Activated CD8-positive, alpha-beta T cell treated with anti-CD3 and anti-CD28 coated beads, Interleukin-2, amount 10 ng/mL, durations not matched to agents 7 days and 5 days (primary cell): Measurements from ENCODE around the gene EMC9. TPM values are rescaled to one million over a fixed set of nuclear protein-coding genes. Genes with fewer than 3 reads are reported as not detected.

ENCODE experiments used
- ATAC-seq: fragments of 150-1000 bp; cut with Tn5 transposase; one replicate; pipeline ENCODE4 v1.10.0; 2021; ENCODE audit warnings: moderate library complexity
- CTCF ChIA-PET: fragments of 350-600 bp; sonication (Branson Sonifier 250); formaldehyde crosslinking; loops from one replicate; lab custom pipeline; 2021; ENCODE audit warnings: antibody characterized with exemption; lab: Charles Lee
- POLR2A ChIA-PET: fragments of 350-600 bp; sonication (Branson Sonifier 250); formaldehyde crosslinking; loops from one replicate; lab custom pipeline; 2021; ENCODE audit warnings: antibody characterized with exemption; lab: Charles Lee
- DNase-seq: peaks from one replicate; pipeline ENCODE4 v3.0.0-alpha.2; 2020
- H3K27ac Mint-ChIP-seq: one replicate; pipeline ENCODE4 v1.8.0; 2021; ENCODE audit warnings: mild to moderate bottlenecking, mixed read lengths
- H3K27me3 Mint-ChIP-seq: one replicate; pipeline ENCODE4 v1.8.0; 2021; ENCODE audit warnings: low read depth, mixed read lengths
- H3K36me3 Mint-ChIP-seq: one replicate; pipeline ENCODE4 v1.8.0; 2021; ENCODE audit warnings: low read depth, mixed read lengths
- H3K4me1 Mint-ChIP-seq: one replicate; pipeline ENCODE4 v1.8.0; 2021; ENCODE audit warnings: low read depth, mixed read lengths
- H3K4me3 Mint-ChIP-seq: one replicate; pipeline ENCODE4 v1.8.0; 2021; ENCODE audit warnings: mild to moderate bottlenecking, mixed read lengths
- H3K9me3 Mint-ChIP-seq: one replicate; pipeline ENCODE4 v1.8.0; 2022; ENCODE audit warnings: mixed read lengths; ENCODE audit not compliant: insufficient read depth
- total RNA-seq, 2 experiments: library from RNA; stranded (reverse); gene quantifications; one replicate each; pipeline ENCODE4 v1.2.3, GENCODE V29; 2021

EMC9 gene
- total RNA-seq, 2 experiments from 2014 or later = 49.9 to 53.2 TPM

DNA sequence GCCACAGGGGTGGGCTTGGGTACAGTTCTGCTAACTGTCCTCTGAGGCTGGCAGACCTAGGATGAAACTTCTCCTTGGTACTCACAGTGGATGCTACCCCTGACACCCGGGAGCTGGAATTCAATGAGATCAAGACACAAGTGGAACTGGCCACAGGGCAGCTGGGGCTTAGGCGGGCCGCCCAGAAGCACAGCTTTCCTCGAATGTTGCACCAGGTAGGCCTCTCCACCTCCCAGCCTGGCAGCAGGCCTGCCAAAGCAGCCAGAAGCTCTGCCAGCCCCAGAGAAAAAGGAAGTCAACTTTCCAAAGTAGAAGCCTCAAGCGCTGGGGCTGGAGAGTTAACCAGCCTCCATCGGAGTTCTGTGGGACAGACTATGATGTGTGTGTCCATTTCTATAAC is 24.2 kb downstream of the EMC9 start:
- peaks cover 58% of the 10 kb centered on the region for H3K36me3 Mint-ChIP-seq
- H3K27ac Mint-ChIP-seq = no peak overlapping the region
- peaks cover 29% of the 10 kb centered on the region for H3K4me1 Mint-ChIP-seq
- H3K9me3 Mint-ChIP-seq = no peaks in the 10 kb centered on the region
- ChIA-PET CTCF (interaction anchor here (1.2 to 5.0 kb wide), 8 partner anchors 8 to 43 kb away, joined by 4 to 43 read pairs (median 8); partner anchors contain the start of genes EMC9, IRF9, PSME1 and PSME2), POLR2A (interaction anchor here (0.9 to 6.9 kb wide), 4 partner anchors 17 to 43 kb away, joined by 3 to 119 read pairs (median 30); partner anchors contain the start of genes EMC9, FITM1, PSME1 and PSME2)
- ATAC-seq = no peak
- no peaks in the 10 kb centered on the region for H3K27me3 Mint-ChIP-seq
- H3K4me3 Mint-ChIP-seq = no peak overlapping the region
- DNase-seq = no peak

- ChIA-PET POLR2A (interaction anchor here (0.6 to 6.9 kb wide), 8 partner anchors 18 to 79 kb away, joined by 3 to 119 read pairs (median 8); partner anchors contain the start of genes FITM1, IRF9, PSME1 and PSME2), CTCF (interaction anchor here (0.9 to 5.0 kb wide), 9 partner anchors 11 to 192 kb away, joined by 3 to 43 read pairs (median 8); partner anchors contain the start of genes EMC9, IRF9, PSME1 and PSME2)
- peak overlapping the region; percentile 99 for H3K27ac Mint-ChIP-seq
- H3K9me3 Mint-ChIP-seq = no peaks in the 10 kb centered on the region
- H3K36me3 Mint-ChIP-seq = peaks cover 54% of the 10 kb centered on the region
- ATAC-seq = no peak
- H3K4me3 Mint-ChIP-seq = peak overlapping the region; percentile 96
- H3K27me3 Mint-ChIP-seq = no peaks in the 10 kb centered on the region
- DNase-seq = no peak
- peaks cover 30% of the 10 kb centered on the region for H3K4me1 Mint-ChIP-seq
Observed at GRCh38 chr14:24116128-24116814, 25.1 kb downstream of the EMC9 start.

GRCh38 chr14:24115422-24116127 is 25.8 kb downstream of the EMC9 start:
- no peak for ATAC-seq
- CTCF ChIA-PET = interaction anchor here (0.6 to 5.0 kb wide), 22 partner anchors 8 to 193 kb away, joined by 3 to 43 read pairs (median 7); partner anchors contain the start of genes CIDEB, EMC9, FITM1 and IRF9
- no peaks in the 10 kb centered on the region for H3K9me3 Mint-ChIP-seq

DNA sequence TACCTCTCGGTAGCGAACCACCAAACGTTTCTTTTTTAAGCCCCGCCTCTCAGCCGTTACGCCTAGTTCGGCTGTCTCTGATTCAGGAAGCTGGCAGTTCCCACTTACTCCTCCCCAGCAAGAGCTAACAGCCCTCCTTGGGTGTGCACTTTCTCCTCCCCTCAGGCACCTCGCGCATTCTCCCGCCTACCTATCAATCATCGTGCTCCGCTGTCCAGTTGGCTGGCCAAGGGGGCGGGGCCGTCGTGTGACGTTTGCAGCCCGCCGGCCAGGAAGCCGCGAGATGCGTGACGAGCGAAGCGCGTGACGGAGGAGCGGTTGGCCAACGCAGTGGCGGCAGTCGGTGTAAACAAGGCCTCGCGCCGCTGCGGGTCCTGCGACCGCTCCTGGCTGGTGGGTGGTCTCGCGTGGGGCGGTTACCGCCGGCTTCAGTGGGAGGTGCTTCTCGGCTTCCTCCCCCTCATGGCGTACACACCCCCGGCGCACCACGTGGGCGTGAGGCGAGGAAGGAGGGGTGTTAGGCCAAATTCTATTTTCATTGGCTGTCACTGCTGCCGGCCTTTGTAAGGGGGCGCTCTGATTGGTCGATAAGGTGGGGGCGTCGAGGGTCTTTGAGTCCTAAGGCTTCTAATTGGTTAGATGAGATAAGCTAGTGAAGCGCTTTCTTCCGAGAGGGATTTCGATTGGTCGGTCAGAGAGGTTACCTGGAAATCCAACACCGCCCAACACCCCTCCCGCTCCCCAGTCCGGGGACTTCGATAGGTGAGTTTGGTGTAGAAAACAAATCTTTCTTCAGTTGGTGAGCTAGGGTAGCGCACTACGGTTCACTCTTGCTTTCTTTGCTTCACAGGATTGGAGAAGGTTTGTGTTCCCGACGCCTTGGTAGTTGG is 26.6 kb downstream of the EMC9 start, which contains the start of the genes DCAF11 and NRL:
TSS of gene DCAF11 (plus strand) at position 246 of the 890 bp plus-strand sequence. CDS start 818 bp downstream, outside the sequence.
TSS of gene NRL (minus strand) at position 418 of the 890 bp plus-strand sequence. CDS start 32,101 bp downstream, outside the sequence.
- peak within 1 kb of the TSS; percentile 99 for H3K27ac Mint-ChIP-seq
- ChIA-PET POLR2A (interaction anchor here (0.8 to 6.9 kb wide), 29 partner anchors 9 to 185 kb away, joined by 3 to 119 read pairs (median 8); partner anchors contain the start of genes CARMIL3, EMC9, FITM1 and IRF9), CTCF (interaction anchor here (0.6 to 5.0 kb wide), 22 partner anchors 7 to 317 kb away, joined by 3 to 43 read pairs (median 5); partner anchors contain the start of genes CIDEB, EMC9, FITM1 and IRF9)
- no peaks in the 10 kb centered on the region for H3K9me3 Mint-ChIP-seq
- H3K36me3 Mint-ChIP-seq = peaks cover 48% of the 10 kb centered on the region
- peak; percentile 99 for DNase-seq
- peaks cover 38% of the 10 kb centered on the region for H3K4me1 Mint-ChIP-seq
- peak within 1 kb of the TSS; percentile 96 for H3K4me3 Mint-ChIP-seq
- no peaks in the 10 kb centered on the region for H3K27me3 Mint-ChIP-seq
- ATAC-seq = peak; percentile 92

More at GRCh38 chr14:24115422-24116127, 25.8 kb downstream of the EMC9 start:
- Mint-ChIP-seq H3K4me1 (peaks cover 32% of the 10 kb centered on the region), H3K36me3 (peaks cover 51% of the 10 kb centered on the region), H3K27ac (peak overlapping the region; percentile 99), H3K27me3 (no peaks in the 10 kb centered on the region), H3K4me3 (peak overlapping the region; percentile 96)
- POLR2A ChIA-PET = interaction anchor here (0.9 to 6.9 kb wide), 15 partner anchors 10 to 184 kb away, joined by 3 to 119 read pairs (median 14); partner anchors contain the start of genes EMC9, FITM1, IRF9 and MDP1
- no peak for DNase-seq

DNA sequence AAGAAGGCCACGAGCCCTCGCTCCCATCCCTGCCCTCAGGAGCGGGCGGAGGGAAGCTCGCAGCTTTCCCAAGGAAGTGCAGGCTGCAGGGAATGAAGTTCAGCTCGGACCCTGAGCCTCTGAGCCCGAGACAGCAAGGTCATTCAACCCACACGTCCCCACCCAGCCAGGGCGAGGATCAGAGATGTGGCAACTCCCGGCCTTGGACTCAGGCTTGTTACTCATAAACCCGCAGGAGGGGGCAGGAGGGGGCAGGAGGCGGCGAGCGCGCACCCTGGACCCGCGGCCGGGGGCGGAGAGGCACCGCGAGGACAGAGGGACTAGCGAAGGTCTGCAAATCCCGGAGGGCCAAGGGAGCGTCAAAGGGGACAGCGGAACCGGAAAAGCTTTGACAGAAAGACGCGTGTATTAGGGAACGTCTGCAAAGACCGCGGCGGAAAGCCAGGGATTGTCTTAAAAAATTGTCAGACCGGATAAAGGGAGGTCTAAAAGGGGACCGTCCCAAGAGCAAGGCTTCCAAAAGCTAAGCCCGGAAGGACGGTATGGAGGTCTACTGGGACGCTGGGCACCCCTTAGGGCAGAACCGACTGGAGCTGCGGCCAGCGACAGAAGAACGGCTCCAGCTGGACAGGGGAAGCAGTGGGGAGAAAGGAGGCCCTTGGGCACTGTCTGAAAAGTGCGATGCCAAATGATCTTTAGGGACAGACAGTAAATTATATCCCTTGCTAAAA is 27.4 kb downstream of the EMC9 start:
- H3K9me3 Mint-ChIP-seq = no peaks in the 10 kb centered on the region
- H3K27ac Mint-ChIP-seq = peak overlapping the region; percentile 99
- H3K4me1 Mint-ChIP-seq = peaks cover 44% of the 10 kb centered on the region
- POLR2A ChIA-PET = interaction anchor here (0.8 to 6.9 kb wide), 29 partner anchors 8 to 128 kb away, joined by 3 to 119 read pairs (median 8); partner anchors contain the start of genes CARMIL3, CHMP4A, EMC9 and FITM1
- DNase-seq = peak; percentile 88
- H3K4me3 Mint-ChIP-seq = peak overlapping the region; percentile 96
- H3K27me3 Mint-ChIP-seq = no peaks in the 10 kb centered on the region
- peaks cover 40% of the 10 kb centered on the region for H3K36me3 Mint-ChIP-seq
- CTCF ChIA-PET = interaction anchor here (0.7 to 5.0 kb wide), 20 partner anchors 8 to 318 kb away, joined by 3 to 43 read pairs (median 5); partner anchors contain the start of genes CARMIL3, CHMP4A, CIDEB and EMC9
- ATAC-seq = no peak

GRCh38 chr14:24113379-24113800 is 28.0 kb downstream of the EMC9 start:
- Mint-ChIP-seq H3K4me1 (peaks cover 47% of the 10 kb centered on the region), H3K36me3 (peaks cover 34% of the 10 kb centered on the region), H3K9me3 (no peaks in the 10 kb centered on the region), H3K27me3 (no peaks in the 10 kb centered on the region), H3K27ac (peak overlapping the region; percentile 99), H3K4me3 (peak overlapping the region; percentile 96)
- ATAC-seq (no peak), DNase-seq (no peak)
- ChIA-PET POLR2A (interaction anchor here (1.1 to 6.9 kb wide), 17 partner anchors 10 to 129 kb away, joined by 3 to 119 read pairs (median 12); partner anchors contain the start of genes CARMIL3, CHMP4A, EMC9 and FITM1), CTCF (interaction anchor here (1.0 to 5.0 kb wide), 13 partner anchors 9 to 158 kb away, joined by 3 to 43 read pairs (median 8); partner anchors contain the start of genes CARMIL3, CHMP4A, EMC9 and IRF9)

GRCh38 chr14:24110523-24110922 is 30.9 kb downstream of the EMC9 start:
- H3K4me1 Mint-ChIP-seq = peaks cover 45% of the 10 kb centered on the region
- peaks cover 9% of the 10 kb centered on the region for H3K36me3 Mint-ChIP-seq
- no peak overlapping the region for H3K4me3 Mint-ChIP-seq
- ChIA-PET POLR2A (interaction anchor here (0.8 to 6.7 kb wide), 4 partner anchors 16 to 85 kb away, joined by 3 to 89 read pairs (median 20); partner anchors contain the start of genes IRF9, PCK2 and TM9SF1), CTCF (interaction anchor here (0.8 to 9.5 kb wide), 13 partner anchors 10 to 479 kb away, joined by 3 to 315 read pairs (median 4); partner anchors contain the start of genes IRF9, PCK2, PSME1 and PSME2)
- ATAC-seq = no peak
- no peaks in the 10 kb centered on the region for H3K9me3 Mint-ChIP-seq
- no peak overlapping the region for H3K27ac Mint-ChIP-seq
- H3K27me3 Mint-ChIP-seq = no peaks in the 10 kb centered on the region
- no peak for DNase-seq

DNA sequence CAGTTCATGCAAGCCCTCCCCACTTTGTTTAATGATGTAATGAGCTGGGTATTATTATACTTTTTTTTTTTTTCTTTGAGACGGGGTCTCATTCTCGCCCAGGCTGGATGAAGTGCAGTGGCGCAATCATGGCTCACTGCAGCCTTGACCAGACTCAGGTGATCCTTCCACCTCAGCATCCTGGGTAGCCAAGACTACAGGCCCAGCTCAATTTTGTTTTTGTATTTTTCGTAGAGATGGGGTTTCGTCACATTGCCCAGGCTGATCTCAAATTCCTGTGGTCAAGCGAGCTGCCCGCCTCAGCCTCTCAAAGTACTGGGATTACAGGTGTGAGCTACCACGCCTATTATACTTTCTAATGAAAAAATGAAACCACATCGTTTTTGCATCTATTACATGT is 31.3 kb downstream of the EMC9 start:
- Mint-ChIP-seq H3K4me1 (peaks cover 42% of the 10 kb centered on the region), H3K27me3 (no peaks in the 10 kb centered on the region), H3K9me3 (no peaks in the 10 kb centered on the region), H3K36me3 (peaks cover 7% of the 10 kb centered on the region), H3K4me3 (no peak overlapping the region), H3K27ac (no peak overlapping the region)
- ChIA-PET POLR2A (interaction anchor here (0.8 to 6.7 kb wide), 7 partner anchors 16 to 85 kb away, joined by 3 to 89 read pairs (median 12); partner anchors contain the start of genes IRF9, PCK2, PSME2 and RNF31), CTCF (interaction anchor here (0.6 to 9.5 kb wide), 16 partner anchors 9 to 640 kb away, joined by 3 to 315 read pairs (median 4); partner anchors contain the start of genes IRF9, NGDN, PCK2 and PSME1)
- DNase-seq = no peak
- ATAC-seq = no peak

- Mint-ChIP-seq H3K4me3 (no peak overlapping the region), H3K4me1 (peaks cover 42% of the 10 kb centered on the region), H3K9me3 (no peaks in the 10 kb centered on the region), H3K27me3 (no peaks in the 10 kb centered on the region), H3K36me3 (peaks cover 21% of the 10 kb centered on the region), H3K27ac (peak overlapping the region; percentile 97)
- ATAC-seq (no peak), DNase-seq (no peak)
- ChIA-PET POLR2A (interaction anchor here (0.7 to 6.7 kb wide), 13 partner anchors 14 to 155 kb away, joined by 3 to 89 read pairs (median 4); partner anchors contain the start of genes DHRS4, IRF9, PCK2 and PSME1), CTCF (interaction anchor here (0.6 to 9.5 kb wide), 48 partner anchors 9 to 476 kb away, joined by 3 to 315 read pairs (median 5); partner anchors contain the start of genes CARMIL3, CHMP4A, DHRS1 and DHRS4L2)
Observed at GRCh38 chr14:24108336-24108874, 33.0 kb downstream of the EMC9 start.
